Keratinocyte (primary cell): Measurements from ENCODE around the gene ABCC11. TPM values are rescaled to one million over a fixed set of nuclear protein-coding genes. Genes with fewer than 3 reads are reported as not detected.

Experiments used
- DNase-seq: peaks from one replicate; pipeline ENCODE4 v3.0.0-alpha.2; 2011; ENCODE audit warnings: low read depth, missing footprints, low spot score
- FAIRE-seq: peaks from 2 replicates; lab custom pipeline; 2011; peaks lifted over from hg19 to GRCh38; lab: Jason Lieb, UNC
- H2AFZ ChIP-seq: 2 replicates; pipeline ENCODE4 v1.6.0; 2012; ENCODE audit warnings: low read length, control low read depth, inconsistent platforms; ENCODE audit not compliant: control insufficient read depth
- H3K27ac ChIP-seq: 2 replicates; pipeline ENCODE4 v1.5.1; 2011; ENCODE audit warnings: low read length; ENCODE audit not compliant: control insufficient read depth, insufficient read depth
- H3K27me3 ChIP-seq: 3 replicates; pipeline ENCODE4 v1.6.0; 2011; ENCODE audit warnings: low read length; ENCODE audit not compliant: control insufficient read depth, insufficient read depth; ENCODE audit errors: extremely low read depth
- H3K36me3 ChIP-seq, 2 experiments: 2 replicates in 1 of 2; 3 replicates in 1 of 2; pipeline ENCODE4 v1.5.1; 2011; ENCODE audit warnings: low read length in 2 of 2, mild to moderate bottlenecking in 1 of 2; ENCODE audit not compliant: control insufficient read depth in 2 of 2, insufficient read depth in 2 of 2; ENCODE audit errors: extremely low read depth in 1 of 2
- H3K4me1 ChIP-seq: 3 replicates; pipeline ENCODE4 v1.5.1; 2011; ENCODE audit warnings: low read length; ENCODE audit not compliant: control insufficient read depth, insufficient read depth; ENCODE audit errors: extremely low read depth
- H3K4me2 ChIP-seq: 3 replicates; pipeline ENCODE4 v1.6.0; 2011; ENCODE audit warnings: low read depth, low read length; ENCODE audit not compliant: control insufficient read depth, insufficient read depth; ENCODE audit errors: extremely low read depth
- H3K4me3 ChIP-seq, 3 experiments: fragments of 200-600 bp in 1 of 3; sonication (generic) in 1 of 3; 2 replicates in 2 of 3; 3 replicates in 1 of 3; pipeline ENCODE4 v1.5.1; 2011 to 2016; ENCODE audit warnings: low read length in 3 of 3, mild to moderate bottlenecking in 3 of 3, control low read depth in 2 of 3, inconsistent platforms in 1 of 3, low read depth in 1 of 3, mixed read lengths in 1 of 3, mixed run types in 1 of 3, moderate library complexity in 1 of 3; ENCODE audit not compliant: control insufficient read depth in 2 of 3, insufficient read depth in 2 of 3; ENCODE audit errors: extremely low read depth in 1 of 3
- H3K79me2 ChIP-seq: 2 replicates; pipeline ENCODE4 v1.6.0; 2012; ENCODE audit warnings: low read length; ENCODE audit not compliant: control insufficient read depth, insufficient read depth
- H3K9ac ChIP-seq: 3 replicates; pipeline ENCODE4 v1.6.0; 2011; ENCODE audit warnings: low read length; ENCODE audit not compliant: control insufficient read depth, insufficient read depth; ENCODE audit errors: extremely low read depth
- H3K9me1 ChIP-seq: 3 replicates; pipeline ENCODE4 v1.6.0; 2011; ENCODE audit warnings: low read length; ENCODE audit not compliant: control insufficient read depth, insufficient read depth; ENCODE audit errors: extremely low read depth
- H3K9me3 ChIP-seq: 2 replicates; pipeline ENCODE4 v1.5.1; 2012; ENCODE audit warnings: low read depth, low read length; ENCODE audit not compliant: control insufficient read depth
- H4K20me1 ChIP-seq: 3 replicates; pipeline ENCODE4 v1.6.0; 2011; ENCODE audit warnings: low read length; ENCODE audit not compliant: control insufficient read depth, insufficient read depth; ENCODE audit errors: extremely low read depth
- EZH2 ChIP-seq: IDR thresholded peaks from one replicate; pipeline ENCODE4 v1.6.1; 2012; ENCODE audit warnings: inconsistent platforms, mild to moderate bottlenecking, low read length, moderate library complexity
- dilution Hi-C: fragments of 300-500 bp; cut with MboI; formaldehyde crosslinking; loops from one replicate; pipeline ENCODE4 v1.7.0; 2020; ENCODE audit warnings: low sequenced_read_pairs; ENCODE audit not compliant: extremely low pct_ligation_motif_present
- polyA plus RNA-seq, 5 experiments: library from polyadenylated mRNA; depleted of rRNA in 3 of 5; stranded (reverse) in 3 of 5; stranded (forward) in 1 of 5; unstranded in 1 of 5; fragments of >200 nt; gene quantifications; 1 replicate in 1 of 5; 2 replicates in 3 of 5; 3 replicates in 1 of 5; pipeline versions ENCODE4 v1.2.1 to v1.2.3, GENCODE V29; 2011 to 2012; ENCODE audit warnings: missing spikeins in 2 of 5, low read depth in 1 of 5, low replicate concordance in 1 of 5
- TF ChIP-seq, protein P1 (sequence below), 3 experiments: IDR thresholded peaks in 1 of 3; conservative IDR thresholded peaks in 1 of 3; optimal IDR thresholded peaks in 1 of 3; 2 replicates in 2 of 3; 3 replicates in 1 of 3; pipeline versions ENCODE3 to v1.5.1; 2011; ENCODE audit warnings: low read length in 3 of 3, mild to moderate bottlenecking in 3 of 3, moderate library complexity in 2 of 3, control low read depth in 1 of 3, inconsistent platforms in 1 of 3; ENCODE audit not compliant: insufficient read depth in 2 of 3; ENCODE audit errors: extremely low read depth in 1 of 3

ABCC11 gene
- polyA plus RNA-seq, 1 donor (not counting 4 experiments of a cell fraction or from before 2014, with no cell fraction given), result 0.33 TPM

DNA sequence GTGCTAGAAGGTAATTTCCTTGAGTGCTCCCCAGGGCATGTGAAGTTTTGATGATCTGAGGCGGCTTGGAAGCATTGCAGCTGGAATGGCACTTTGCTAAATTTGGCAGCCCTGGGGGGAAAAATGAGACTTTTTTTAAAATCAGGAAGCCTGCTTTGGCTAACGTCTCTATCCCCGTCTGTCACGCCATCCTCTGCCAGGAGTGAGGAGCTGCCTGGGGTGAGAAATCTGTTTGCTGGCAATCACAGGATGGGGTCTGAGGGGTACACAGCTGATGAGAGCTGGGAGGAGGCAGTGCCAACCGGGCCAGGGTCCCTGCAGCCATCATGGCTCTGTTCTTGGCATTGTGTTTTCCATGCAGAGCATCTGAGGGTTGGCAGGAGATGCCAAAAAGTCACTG, 93.6 kb downstream of the ABCC11 start:
- TF ChIP-seq, protein P1, sequence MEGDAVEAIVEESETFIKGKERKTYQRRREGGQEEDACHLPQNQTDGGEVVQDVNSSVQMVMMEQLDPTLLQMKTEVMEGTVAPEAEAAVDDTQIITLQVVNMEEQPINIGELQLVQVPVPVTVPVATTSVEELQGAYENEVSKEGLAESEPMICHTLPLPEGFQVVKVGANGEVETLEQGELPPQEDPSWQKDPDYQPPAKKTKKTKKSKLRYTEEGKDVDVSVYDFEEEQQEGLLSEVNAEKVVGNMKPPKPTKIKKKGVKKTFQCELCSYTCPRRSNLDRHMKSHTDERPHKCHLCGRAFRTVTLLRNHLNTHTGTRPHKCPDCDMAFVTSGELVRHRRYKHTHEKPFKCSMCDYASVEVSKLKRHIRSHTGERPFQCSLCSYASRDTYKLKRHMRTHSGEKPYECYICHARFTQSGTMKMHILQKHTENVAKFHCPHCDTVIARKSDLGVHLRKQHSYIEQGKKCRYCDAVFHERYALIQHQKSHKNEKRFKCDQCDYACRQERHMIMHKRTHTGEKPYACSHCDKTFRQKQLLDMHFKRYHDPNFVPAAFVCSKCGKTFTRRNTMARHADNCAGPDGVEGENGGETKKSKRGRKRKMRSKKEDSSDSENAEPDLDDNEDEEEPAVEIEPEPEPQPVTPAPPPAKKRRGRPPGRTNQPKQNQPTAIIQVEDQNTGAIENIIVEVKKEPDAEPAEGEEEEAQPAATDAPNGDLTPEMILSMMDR (optimal IDR thresholded peaks at IDR 0.05 in 1 of 3, IDR thresholded peaks at IDR 0.05 in 1 of 3, conservative IDR thresholded peaks at IDR 0.05 in 1 of 3; ENCODE audit: extremely low read depth in 1 of 3, insufficient read depth in 2 of 3, low read length in 3 of 3), result no peak
- no peak for TF ChIP-seq EZH2
- no peak for FAIRE-seq
- H3K27ac ChIP-seq, result no peak overlapping the region
- H3K9ac ChIP-seq, result no peak overlapping the region
- H4K20me1 ChIP-seq, result no peaks in the 10 kb centered on the region
- no peak overlapping the region for H3K4me2 ChIP-seq
- H3K9me3 ChIP-seq, result no peaks in the 10 kb centered on the region
- no peak overlapping the region for H3K4me3 ChIP-seq
- H3K79me2 ChIP-seq, result no peaks in the 10 kb centered on the region
- dilution Hi-C loops, result no loop called here
- H3K36me3 ChIP-seq, result no peaks in the 10 kb centered on the region
- H2AFZ ChIP-seq, result no peak overlapping the region
- no peak for DNase-seq
- H3K9me1 ChIP-seq, result no peaks in the 10 kb centered on the region
- H3K4me1 ChIP-seq, result peaks cover 8% of the 10 kb centered on the region
- peaks cover 4% of the 10 kb centered on the region for H3K27me3 ChIP-seq

DNA sequence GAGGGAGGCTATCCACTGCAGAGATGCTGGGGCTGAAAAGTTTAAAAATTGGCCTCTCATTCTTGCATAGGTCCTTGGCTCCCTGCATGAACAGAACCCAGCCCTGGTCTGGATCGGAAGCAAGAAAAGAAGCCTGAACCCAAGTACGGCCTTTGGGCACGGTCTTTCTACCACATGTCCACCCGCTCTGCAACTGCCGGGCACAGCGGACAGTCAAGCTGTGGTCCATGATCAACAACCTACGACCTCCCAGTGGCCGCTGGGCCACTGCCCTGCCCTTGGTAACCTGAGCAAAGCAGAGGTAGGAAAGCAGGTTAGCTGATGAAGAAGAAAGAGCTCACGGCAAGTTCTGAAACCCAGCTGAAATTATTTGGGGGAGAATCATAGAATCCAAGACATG, 95.1 kb downstream of the ABCC11 start:
- dilution Hi-C loops, result no loop called here
- Histone ChIP-seq H2AFZ (no peak overlapping the region), H3K36me3 (no peaks in the 10 kb centered on the region), H3K79me2 (no peaks in the 10 kb centered on the region), H3K9ac (no peak overlapping the region), H3K27me3 (peaks cover 4% of the 10 kb centered on the region), H4K20me1 (no peaks in the 10 kb centered on the region), H3K4me1 (no peaks in the 10 kb centered on the region), H3K9me1 (no peaks in the 10 kb centered on the region), H3K27ac (no peak overlapping the region), H3K4me2 (no peak overlapping the region), H3K9me3 (no peaks in the 10 kb centered on the region), H3K4me3 (no peak overlapping the region)
- no peak for FAIRE-seq
- DNase-seq, result no peak
- TF ChIP-seq EZH2, result no peak
- TF ChIP-seq, protein P1 (optimal IDR thresholded peaks at IDR 0.05 in 1 of 3, IDR thresholded peaks at IDR 0.05 in 1 of 3, conservative IDR thresholded peaks at IDR 0.05 in 1 of 3; ENCODE audit: extremely low read depth in 1 of 3, insufficient read depth in 2 of 3, low read length in 3 of 3), result no peak
